Activated naive CD8-positive, alpha-beta T cell treated with anti-CD3 and anti-CD28 coated beads, Interleukin-2, amount 10 ng/mL, durations not matched to agents 7 days and 5 days (primary cell): ENCODE results near the gene ZSCAN18. TPM values are rescaled to one million over a fixed set of nuclear protein-coding genes. Genes with fewer than 3 reads are reported as not detected.

Source experiments
- total RNA-seq, 2 experiments: library from RNA; stranded (reverse); gene quantifications; one replicate each; pipeline ENCODE4 v1.2.3, GENCODE V29; 2021

The ZSCAN18 gene
- total RNA-seq, 2 experiments from 2014 or later = 56.6 to 58.1 TPM

Other genes with a start within 250 kb of the ZSCAN18 start
- 10 to 100 TPM; 46.6 to 52.7 TPM for gene ZNF587, start 248.4 kb downstream of the ZSCAN18 start, total RNA-seq
- gene ZNF814, start 209.2 kb downstream of the ZSCAN18 start, total RNA-seq = 10 to 100 TPM; 38.4 to 43.3 TPM
- gene ZNF417, start 181.6 kb downstream of the ZSCAN18 start, total RNA-seq = 10 to 100 TPM; 35.8 to 36.5 TPM
- gene ZNF418, start 162.8 kb downstream of the ZSCAN18 start, total RNA-seq = 10 to 100 TPM; 14.8 to 16.8 TPM
- gene ZNF256, start 150.5 kb downstream of the ZSCAN18 start, total RNA-seq = 10 to 100 TPM; 16.0 to 18.8 TPM
- gene C19orf18, start 123.7 kb downstream of the ZSCAN18 start, total RNA-seq = under 1 TPM; 0.79 to 0.91 TPM
- 10 to 100 TPM; 21.3 to 22.2 TPM for gene ZNF606, start 95.4 kb downstream of the ZSCAN18 start, total RNA-seq
- not detected for gene ZSCAN1, start 64.2 kb downstream of the ZSCAN18 start, total RNA-seq
- gene ZNF135, start 38.9 kb downstream of the ZSCAN18 start, total RNA-seq = 1 to 10 TPM; 3.8 TPM
- gene ZNF329, start 52.6 kb upstream of the ZSCAN18 start, total RNA-seq = 10 to 100 TPM; 10.1 to 10.3 TPM
- gene ZNF274, start 84.8 kb upstream of the ZSCAN18 start, total RNA-seq = 10 to 100 TPM; 54.6 to 56.9 TPM
- gene ZNF544, start 130.7 kb upstream of the ZSCAN18 start, total RNA-seq = 10 to 100 TPM; 54.0 to 62.7 TPM
- gene ZNF8, start 180.7 kb upstream of the ZSCAN18 start, total RNA-seq = 1 to 10 TPM; 8.6 to 8.9 TPM
- gene ERVK3-1, start 207.1 kb upstream of the ZSCAN18 start, total RNA-seq = 10 to 100 TPM; 74.5 to 76.3 TPM
- gene ZSCAN22, start 228.8 kb upstream of the ZSCAN18 start, total RNA-seq = 1 to 10 TPM; 6.3 TPM